Astrocyte (in vitro differentiated cells and primary cell): ENCODE measurements around the gene FOXP2. TPM values are rescaled to one million over a fixed set of nuclear protein-coding genes. Genes with fewer than 3 reads are reported as not detected.

Experiments used
- DNase-seq: peaks from one replicate; pipeline ENCODE4 v3.0.0-alpha.2; 2010; ENCODE audit warnings: low read depth
- FAIRE-seq: peaks from 2 replicates; lab custom pipeline; 2011; peaks lifted over from hg19 to GRCh38; lab: Jason Lieb, UNC
- H2AFZ ChIP-seq: 2 replicates; pipeline ENCODE4 v1.6.0; 2012; ENCODE audit warnings: low read depth, low read length, inconsistent platforms
- H3K27ac ChIP-seq: 2 replicates; pipeline ENCODE4 v1.5.1; 2011; ENCODE audit warnings: low read depth, low read length, inconsistent platforms
- H3K27me3 ChIP-seq: 2 replicates; pipeline ENCODE4 v1.6.0; 2011; ENCODE audit warnings: low read length, inconsistent platforms; ENCODE audit not compliant: insufficient read depth
- H3K36me3 ChIP-seq: 2 replicates; pipeline ENCODE4 v1.5.1; 2011; ENCODE audit warnings: low read length, inconsistent platforms; ENCODE audit not compliant: insufficient read depth
- H3K4me1 ChIP-seq: 2 replicates; pipeline ENCODE4 v1.5.1; 2011; ENCODE audit warnings: low read length, inconsistent platforms; ENCODE audit not compliant: insufficient read depth
- H3K4me2 ChIP-seq: 2 replicates; pipeline ENCODE4 v1.6.0; 2012; ENCODE audit warnings: low read length, inconsistent platforms
- H3K4me3 ChIP-seq: 2 replicates; pipeline ENCODE4 v1.5.1; 2011; ENCODE audit warnings: low read depth, mild to moderate bottlenecking, low read length, inconsistent platforms; ENCODE audit not compliant: insufficient read depth
- H3K79me2 ChIP-seq: 2 replicates; pipeline ENCODE4 v1.6.0; 2012; ENCODE audit warnings: mild to moderate bottlenecking, low read length, inconsistent platforms; ENCODE audit not compliant: insufficient read depth
- H3K9ac ChIP-seq: 2 replicates; pipeline ENCODE4 v1.6.0; 2012; ENCODE audit warnings: mild to moderate bottlenecking, low read length, inconsistent platforms
- H3K9me3 ChIP-seq: 2 replicates; pipeline ENCODE4 v1.5.1; 2012; ENCODE audit warnings: low read depth, mild to moderate bottlenecking, low read length, inconsistent platforms; ENCODE audit not compliant: insufficient read depth
- H4K20me1 ChIP-seq: 2 replicates; pipeline ENCODE4 v1.6.0; 2012; ENCODE audit warnings: low read length, inconsistent platforms; ENCODE audit not compliant: insufficient read depth
- H3K27ac Mint-ChIP-seq: one replicate; pipeline ENCODE4 v1.8.0; 2021; ENCODE audit warnings: mild to moderate bottlenecking, mixed read lengths; ENCODE audit not compliant: unreplicated experiment
- H3K27me3 Mint-ChIP-seq: one replicate; pipeline ENCODE4 v1.8.0; 2021; ENCODE audit warnings: low read depth, mixed read lengths; ENCODE audit not compliant: unreplicated experiment
- H3K36me3 Mint-ChIP-seq: one replicate; pipeline ENCODE4 v1.8.0; 2021; ENCODE audit warnings: low read depth, mixed read lengths; ENCODE audit not compliant: unreplicated experiment
- H3K4me1 Mint-ChIP-seq: one replicate; pipeline ENCODE4 v1.8.0; 2021; ENCODE audit warnings: low read depth, mixed read lengths; ENCODE audit not compliant: unreplicated experiment
- H3K4me3 Mint-ChIP-seq: one replicate; pipeline ENCODE4 v1.8.0; 2021; ENCODE audit warnings: mild to moderate bottlenecking, moderate library complexity, mixed read lengths; ENCODE audit not compliant: unreplicated experiment
- H3K9me3 Mint-ChIP-seq: one replicate; pipeline ENCODE4 v1.8.0; 2021; ENCODE audit warnings: mild to moderate bottlenecking, mixed read lengths; ENCODE audit not compliant: unreplicated experiment
- CTCF ChIP-seq: IDR thresholded peaks from 2 replicates; pipeline ENCODE4 v1.5.1; 2011; ENCODE audit warnings: low read depth, mild to moderate bottlenecking, inconsistent platforms, low read length, moderate library complexity; ENCODE audit not compliant: insufficient read depth
- EZH2 ChIP-seq: IDR thresholded peaks from 2 replicates; pipeline ENCODE4 v1.6.1; 2012; ENCODE audit warnings: mild to moderate bottlenecking, low read length, inconsistent platforms; ENCODE audit not compliant: insufficient read depth
- total RNA-seq: library from RNA; stranded (reverse); gene quantifications from 2 replicates; pipeline ENCODE4 v1.2.1, GENCODE V29; 2021

FOXP2 gene
- total RNA-seq, 1 donor from 2014 or later = 3.4 TPM

- no peak for TF ChIP-seq CTCF
- no peak for TF ChIP-seq EZH2
- Mint-ChIP-seq H3K27me3 (no peaks in the 10 kb centered on the region), H3K4me1 (no peaks in the 10 kb centered on the region), H3K27ac (no peak overlapping the region), H3K36me3 (no peaks in the 10 kb centered on the region), H3K4me3 (no peak overlapping the region), H3K9me3 (no peaks in the 10 kb centered on the region)
- Histone ChIP-seq H3K36me3 (no peaks in the 10 kb centered on the region), H3K9ac (no peak overlapping the region), H3K4me3 (no peak overlapping the region), H3K27me3 (no peaks in the 10 kb centered on the region), H3K4me2 (no peak overlapping the region), H2AFZ (no peak overlapping the region), H3K9me3 (no peaks in the 10 kb centered on the region), H3K27ac (no peak overlapping the region), H3K4me1 (no peaks in the 10 kb centered on the region), H3K79me2 (no peaks in the 10 kb centered on the region), H4K20me1 (no peaks in the 10 kb centered on the region)
- DNase-seq = no peak
- no peak for FAIRE-seq
Observed at GRCh38 chr7:114650491-114650890, 235.9 kb downstream of the FOXP2 start.

- no peaks in the 10 kb centered on the region for H3K4me1 Mint-ChIP-seq
- H3K27ac Mint-ChIP-seq = no peak overlapping the region
- no peaks in the 10 kb centered on the region for H3K9me3 Mint-ChIP-seq
- Histone ChIP-seq H3K9ac (no peak overlapping the region), H3K36me3 (no peaks in the 10 kb centered on the region), H3K4me1 (no peaks in the 10 kb centered on the region), H3K9me3 (no peaks in the 10 kb centered on the region), H3K4me3 (no peak overlapping the region), H3K27ac (no peak overlapping the region), H4K20me1 (no peaks in the 10 kb centered on the region), H3K79me2 (no peaks in the 10 kb centered on the region), H3K27me3 (no peaks in the 10 kb centered on the region), H2AFZ (no peak overlapping the region), H3K4me2 (no peak overlapping the region)
- H3K36me3 Mint-ChIP-seq = no peaks in the 10 kb centered on the region
- H3K27me3 Mint-ChIP-seq = no peaks in the 10 kb centered on the region
- no peak overlapping the region for H3K4me3 Mint-ChIP-seq
- FAIRE-seq (no peak), DNase-seq (no peak)
- TF ChIP-seq CTCF = no peak
- no peak for TF ChIP-seq EZH2
Observed at GRCh38 chr7:114652041-114652440, 237.4 kb downstream of the FOXP2 start.

GRCh38 chr7:114653364-114654088 is 238.9 kb downstream of the FOXP2 start:
- Mint-ChIP-seq H3K4me1 (no peaks in the 10 kb centered on the region), H3K9me3 (no peaks in the 10 kb centered on the region), H3K27me3 (no peaks in the 10 kb centered on the region), H3K27ac (no peak overlapping the region), H3K4me3 (no peak overlapping the region), H3K36me3 (no peaks in the 10 kb centered on the region)
- H3K9me3 ChIP-seq = no peaks in the 10 kb centered on the region
- no peaks in the 10 kb centered on the region for H3K4me1 ChIP-seq
- no peaks in the 10 kb centered on the region for H4K20me1 ChIP-seq
- H3K79me2 ChIP-seq = no peaks in the 10 kb centered on the region
- H3K4me2 ChIP-seq = no peak overlapping the region
- H3K36me3 ChIP-seq = no peaks in the 10 kb centered on the region
- FAIRE-seq = no peak
- H3K27ac ChIP-seq = no peak overlapping the region
- no peak overlapping the region for H3K4me3 ChIP-seq
- H2AFZ ChIP-seq = no peak overlapping the region
- no peaks in the 10 kb centered on the region for H3K27me3 ChIP-seq
- no peak for DNase-seq
- H3K9ac ChIP-seq = no peak overlapping the region
- TF ChIP-seq CTCF (no peak), EZH2 (no peak)
